Measurements from ENCODE around the gene DNAJB2. TPM values are rescaled to one million over a fixed set of nuclear protein-coding genes. Genes with fewer than 3 reads are reported as not detected.

Gene DNAJB2
- total RNA-seq, 4 donors from 2014 or later: 58.6 to 76.5 (median 71.8) TPM

- no peak for ATAC-seq
- H3K4me1 ChIP-seq: peaks cover 50 to 73% of the 10 kb centered on the region in 2 donors
- H3K27ac ChIP-seq: peak overlapping the region; percentile 91 to 99 (median 96)
- H3K36me3 ChIP-seq: peaks cover 0 to 33% of the 10 kb centered on the region in 2 donors
- in situ Hi-C loops (cut with MboI; ENCODE audit: low sequenced_read_pairs in 4 of 4) (no loop called here), intact Hi-C loops (cut with DNase I; ENCODE audit: low total_unique reads) (loop anchor here (2.0 to 5.0 kb wide), 2 partner anchors 75 to 254 kb away; partner anchors contain the start of gene CNPPD1)
- DNase-seq: no peak
- peak overlapping the region; percentile 68 to 88 (median 76) for H3K4me3 ChIP-seq
- no peaks in the 10 kb centered on the region for H3K27me3 ChIP-seq
- no peak for TF ChIP-seq POLR2A (IDR thresholded peaks at IDR 0.05)
- TF ChIP-seq CTCF (IDR thresholded peaks at IDR 0.05 in 4 of 5, conservative IDR thresholded peaks at IDR 0.05 in 1 of 5): no peak
- no peaks in the 10 kb centered on the region for H3K9me3 ChIP-seq
These were observed 27.5 kb upstream of the DNAJB2 start for GRCh38 chr2:219251656-219252055.

- ATAC-seq (peak in 1 of 2 donors; percentile 3), DNase-seq (peak; percentile 33 to 65)
- in situ Hi-C loops (cut with MboI; ENCODE audit: low sequenced_read_pairs in 4 of 4) (no loop called here), intact Hi-C loops (cut with DNase I; ENCODE audit: low total_unique reads) (loop anchor here (2.0 to 5.0 kb wide), 2 partner anchors 75 to 255 kb away; partner anchors contain the start of gene CNPPD1)
- H3K27ac ChIP-seq: peak overlapping the region; percentile 91 to 99 (median 96)
- no peaks in the 10 kb centered on the region for H3K27me3 ChIP-seq
- H3K9me3 ChIP-seq: no peaks in the 10 kb centered on the region
- H3K4me3 ChIP-seq: peak overlapping the region; percentile 68 to 88 (median 76)
- peaks cover 0 to 33% of the 10 kb centered on the region in 2 donors for H3K36me3 ChIP-seq
- H3K4me1 ChIP-seq: peaks cover 46 to 72% of the 10 kb centered on the region in 2 donors
- TF ChIP-seq CTCF (IDR thresholded peaks at IDR 0.05 in 4 of 5, conservative IDR thresholded peaks at IDR 0.05 in 1 of 5) (no peak), POLR2A (IDR thresholded peaks at IDR 0.05) (peak in 1 of 2 donors; percentile 22)
These were observed 27.1 kb upstream of the DNAJB2 start for GRCh38 chr2:219252084-219252483.

GRCh38 chr2:219252570-219252899 is 26.6 kb upstream of the DNAJB2 start:
- no peak for TF ChIP-seq CTCF (IDR thresholded peaks at IDR 0.05 in 4 of 5, conservative IDR thresholded peaks at IDR 0.05 in 1 of 5)
- TF ChIP-seq POLR2A (IDR thresholded peaks at IDR 0.05): no peak
- H3K4me3 ChIP-seq: peak overlapping the region; percentile 68 to 88 (median 76)
- peaks cover 0 to 33% of the 10 kb centered on the region in 2 donors for H3K36me3 ChIP-seq
- DNase-seq: no peak
- peak overlapping the region; percentile 91 to 99 (median 96) for H3K27ac ChIP-seq
- in situ Hi-C loops (cut with MboI; ENCODE audit: low sequenced_read_pairs in 4 of 4): no loop called here
- intact Hi-C loops (cut with DNase I; ENCODE audit: low total_unique reads): loop anchor here (2.0 to 5.0 kb wide), 2 partner anchors 76 to 255 kb away; partner anchors contain the start of gene CNPPD1
- peaks cover 46 to 68% of the 10 kb centered on the region in 2 donors for H3K4me1 ChIP-seq
- H3K9me3 ChIP-seq: no peaks in the 10 kb centered on the region
- H3K27me3 ChIP-seq: no peaks in the 10 kb centered on the region
- peak in 1 of 2 donors; percentile 1 for ATAC-seq

GRCh38 chr2:219252900-219253752 is 26.0 kb upstream of the DNAJB2 start, which contains the start of gene TUBA4B:
TSS of gene TUBA4B (plus strand) at chr2:219253243. CDS start at chr2:219253408, 165 bp downstream.
- H3K27ac ChIP-seq: peak within 1 kb of the TSS; percentile 91 to 99 (median 96)
- peaks cover 41 to 62% of the 10 kb centered on the region in 2 donors for H3K4me1 ChIP-seq
- ATAC-seq (peak; percentile 71 to 74), DNase-seq (peak; percentile 71 to 91)
- peaks cover 0 to 33% of the 10 kb centered on the region in 2 donors for H3K36me3 ChIP-seq
- no peak for TF ChIP-seq CTCF (IDR thresholded peaks at IDR 0.05 in 4 of 5, conservative IDR thresholded peaks at IDR 0.05 in 1 of 5)
- peak in 1 of 2 donors; percentile 44 for TF ChIP-seq POLR2A (IDR thresholded peaks at IDR 0.05)
- H3K27me3 ChIP-seq: no peaks in the 10 kb centered on the region
- in situ Hi-C loops (cut with MboI; ENCODE audit: low sequenced_read_pairs in 4 of 4): no loop called here
- H3K9me3 ChIP-seq: no peaks in the 10 kb centered on the region
- intact Hi-C loops (cut with DNase I; ENCODE audit: low total_unique reads): loop anchor here (1.0 to 5.0 kb wide), 6 partner anchors 21 to 256 kb away; partner anchors contain the start of genes ANKZF1, ATG9A, CNPPD1 and DNAJB2
- peak within 1 kb of the TSS; percentile 68 to 88 (median 76) for H3K4me3 ChIP-seq
